GM12875 (cell line): Measurements from ENCODE around the gene SLC43A1.

Experiments used
- H3K4me3 ChIP-seq: one replicate; pipeline ENCODE4 v1.5.1; 2011; ENCODE audit warnings: low read depth, low read length, control low read depth
- CTCF ChIP-seq: IDR thresholded peaks from 2 replicates; pipeline ENCODE4 v1.5.1; 2011; ENCODE audit warnings: low read depth, mild to moderate bottlenecking, control low read depth, inconsistent platforms, low read length, moderate library complexity, borderline replicate concordance; ENCODE audit not compliant: insufficient read depth

Gene SLC43A1

GRCh38 chr11:57460022-57460757 is 55.3 kb downstream of the SLC43A1 start, which contains the start of gene RTN4RL2:
Gene RTN4RL2, plus strand, starts transcription at chr11:57460528. Its CDS starts 338 bp downstream, at chr11:57460866.
- peak; percentile 48 for TF ChIP-seq CTCF
- H3K4me3 ChIP-seq, result peak within 1 kb of the TSS; percentile 40

DNA sequence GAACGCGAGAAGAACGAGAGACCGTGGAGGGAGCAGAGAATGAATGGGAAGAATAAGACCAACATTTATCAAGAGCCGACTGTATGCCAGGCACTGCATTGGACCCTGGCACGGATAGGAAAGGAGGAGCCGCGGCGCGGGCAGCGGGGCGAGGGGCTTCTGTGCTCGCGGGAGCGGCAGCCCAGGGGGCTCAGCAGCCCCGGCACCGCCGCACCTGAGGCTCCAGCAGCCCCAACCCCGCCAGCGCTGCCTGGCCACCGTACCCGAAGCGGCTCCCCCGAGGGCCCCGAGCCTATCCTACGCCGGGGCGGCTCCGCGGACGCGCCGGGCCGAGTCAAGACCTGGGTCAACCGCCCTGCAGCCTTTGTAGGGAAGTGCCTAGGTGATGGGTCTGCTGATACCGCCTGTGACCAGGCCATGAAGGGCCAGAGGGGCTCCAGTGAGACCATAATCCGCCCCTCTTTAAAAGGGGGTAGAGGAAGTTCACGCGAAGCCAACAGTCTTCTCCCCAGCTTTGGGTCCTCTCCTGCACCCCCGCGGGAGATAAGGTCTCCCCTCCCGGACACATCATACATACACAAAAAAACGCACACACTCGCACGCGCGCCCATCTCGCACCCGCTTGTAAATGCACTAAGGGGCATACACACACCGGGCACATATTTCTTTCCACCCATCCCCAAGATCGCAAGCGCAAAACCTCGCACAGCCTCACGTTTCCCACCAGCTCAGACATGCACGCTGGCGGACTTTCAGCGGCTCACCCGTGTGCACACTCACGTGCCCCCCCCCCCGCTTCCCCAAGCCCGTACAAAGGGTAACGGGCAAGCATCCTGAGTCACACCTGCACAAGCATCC is 56.1 kb downstream of the SLC43A1 start:
- H3K4me3 ChIP-seq, result peak overlapping the region; percentile 22
- no peak for TF ChIP-seq CTCF

DNA sequence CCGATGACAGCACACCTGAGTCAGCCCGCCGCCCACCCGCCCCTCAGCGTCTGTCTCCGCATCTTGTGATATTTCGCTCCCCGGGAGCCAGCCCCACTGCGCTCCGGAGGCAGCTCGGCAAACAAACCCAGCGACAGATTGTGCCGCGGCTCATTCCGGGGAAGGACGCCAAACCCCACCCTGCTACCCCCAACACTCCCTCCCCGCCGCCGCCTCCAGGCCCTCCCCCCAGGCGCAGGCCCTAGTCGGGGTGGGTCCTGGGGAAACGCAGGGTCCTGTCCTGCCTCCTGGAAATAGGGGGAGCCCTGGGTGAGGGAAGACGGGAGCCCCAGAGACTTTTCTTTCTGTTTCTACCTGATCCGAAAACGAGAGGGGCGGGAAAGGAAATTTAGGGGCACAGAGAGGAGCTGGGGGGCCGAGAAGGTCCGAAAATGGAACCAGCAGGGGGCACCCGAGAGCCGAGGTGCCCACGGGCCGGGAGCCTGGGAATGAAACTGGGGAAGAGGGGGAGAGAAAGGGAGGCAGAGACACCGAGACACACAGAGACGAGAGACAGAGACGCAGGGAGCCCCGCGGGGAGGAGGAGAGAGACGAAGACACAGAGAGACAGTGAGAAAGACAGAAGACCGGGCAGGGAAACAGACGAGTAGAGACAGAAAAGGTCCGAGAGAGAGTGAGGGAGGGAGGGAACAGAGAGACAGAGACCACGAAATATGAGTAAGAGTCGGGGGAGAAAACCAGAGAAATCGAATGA is 56.9 kb downstream of the SLC43A1 start:
- peak overlapping the region; percentile 22 for H3K4me3 ChIP-seq
- TF ChIP-seq CTCF, result peak; percentile 80

DNA sequence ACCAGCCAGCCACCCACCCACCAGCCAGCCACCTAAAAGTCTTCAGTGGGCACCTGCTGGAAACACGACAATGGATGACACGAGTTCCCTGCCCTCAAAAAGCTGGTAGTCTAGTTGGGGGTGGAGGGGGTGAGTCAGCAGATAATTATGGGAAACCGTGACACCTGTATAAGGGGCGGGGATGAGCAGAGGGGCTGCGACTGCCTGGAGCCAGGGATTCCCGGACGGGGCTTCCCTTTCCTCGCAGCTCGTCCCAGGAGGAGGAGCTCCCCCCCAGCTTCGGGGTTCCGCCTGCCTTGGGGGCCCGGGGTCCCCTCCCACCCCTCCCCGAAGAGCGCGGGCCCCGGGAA is 57.5 kb downstream of the SLC43A1 start:
- H3K4me3 ChIP-seq, result no peak overlapping the region

DNA sequence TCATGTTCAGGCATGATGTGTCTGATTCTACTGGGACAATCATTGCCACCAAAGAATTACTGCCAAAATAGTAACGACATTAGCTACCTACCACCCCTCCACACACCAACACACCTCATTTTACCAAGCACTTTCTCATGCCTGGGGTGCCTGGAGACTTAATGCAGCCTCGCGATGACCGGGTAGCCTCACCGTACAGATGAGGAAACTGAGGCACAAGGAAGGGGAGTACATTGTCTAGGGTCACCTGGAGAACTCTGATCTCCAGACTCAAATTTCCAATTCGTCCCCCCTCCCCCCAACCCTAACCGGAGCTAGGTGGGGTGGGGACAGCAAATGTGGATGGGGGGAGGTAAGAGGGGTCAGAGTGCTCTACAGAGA is 57.9 kb downstream of the SLC43A1 start:
- no peak for TF ChIP-seq CTCF
- no peak overlapping the region for H3K4me3 ChIP-seq

More for the DNA sequence above, 57.5 kb downstream of the SLC43A1 start:
- TF ChIP-seq CTCF, result no peak

GRCh38 chr11:57456960-57457642 is 58.4 kb downstream of the SLC43A1 start:
- H3K4me3 ChIP-seq, result no peak overlapping the region

More at GRCh38 chr11:57456960-57457642, 58.4 kb downstream of the SLC43A1 start:
- TF ChIP-seq CTCF, result peak; percentile 99
